ENCODE results near the gene GPC6.

GPC6 gene

GRCh38 chr13:93814658-93815057 is 588.1 kb downstream of the GPC6 start:
- Histone ChIP-seq H3K4me2 (ENCODE audit: low read length) (no peak overlapping the region), H3K27ac (ENCODE audit: low read depth, low read length) (no peak overlapping the region), H4K12ac (ENCODE audit: low read depth, low read length) (no peak overlapping the region), H4K8ac (ENCODE audit: low read depth, low read length) (no peak overlapping the region), H3K79me2 (ENCODE audit: control insufficient read depth, insufficient read depth, low read length, poor library complexity) (no peaks in the 10 kb centered on the region), H2AFZ (ENCODE audit: insufficient read depth, low read length, poor library complexity) (no peak overlapping the region), H3K4me1 (ENCODE audit: control insufficient read depth in 1 of 2, insufficient read depth in 2 of 2, low read length in 2 of 2) (no peaks in the 10 kb centered on the region), H3K27me3 (ENCODE audit: insufficient read depth, low read length) (no peaks in the 10 kb centered on the region), H3K23ac (ENCODE audit: low read length) (no peak overlapping the region), H4K91ac (ENCODE audit: low read depth, low read length) (no peak overlapping the region), H2BK120ac (ENCODE audit: insufficient read depth, low read length, poor library complexity) (no peak overlapping the region), H3K14ac (ENCODE audit: low read length) (no peak overlapping the region), H2BK12ac (ENCODE audit: low read length) (no peak overlapping the region), H3K4me3 (ENCODE audit: low read depth, low read length) (no peak overlapping the region), H3K36me3 (ENCODE audit: control insufficient read depth in 1 of 2, insufficient read depth in 2 of 2, low read length in 2 of 2) (no peaks in the 10 kb centered on the region), H2BK5ac (ENCODE audit: low read depth, low read length, poor library complexity) (no peak overlapping the region), H3K79me1 (ENCODE audit: low read length) (no peaks in the 10 kb centered on the region), H3K4ac (ENCODE audit: low read depth, low read length) (no peak overlapping the region), H3K18ac (ENCODE audit: low read length) (no peak overlapping the region), H3K9me3 (ENCODE audit: insufficient read depth, low read depth, low read length) (no peaks in the 10 kb centered on the region), H2AK5ac (ENCODE audit: low read length) (no peak overlapping the region), H3K9ac (ENCODE audit: low read length) (no peak overlapping the region)
- no peak for DNase-seq
- WGBS (ENCODE audit: extremely low coverage, insufficient coverage, insufficient read length), result no CpG with 5 or more reads among the region's 3 CpGs

GRCh38 chr13:93818345-93818744 is 591.7 kb downstream of the GPC6 start:
- Histone ChIP-seq H2BK120ac (ENCODE audit: insufficient read depth, low read length, poor library complexity) (no peak overlapping the region), H3K4me3 (ENCODE audit: low read depth, low read length) (no peak overlapping the region)
- no CpG with 5 or more reads among the region's 3 CpGs for WGBS (ENCODE audit: extremely low coverage, insufficient coverage, insufficient read length)

GRCh38 chr13:93819331-93819890 is 592.8 kb downstream of the GPC6 start:
- H3K36me3 ChIP-seq (ENCODE audit: control insufficient read depth in 1 of 2, insufficient read depth in 2 of 2, low read length in 2 of 2), result no peaks in the 10 kb centered on the region
- H4K12ac ChIP-seq (ENCODE audit: low read depth, low read length), result no peak overlapping the region
- DNase-seq, result no peak
- H3K23ac ChIP-seq (ENCODE audit: low read length), result no peak overlapping the region
- no peak overlapping the region for H2BK120ac ChIP-seq (ENCODE audit: insufficient read depth, low read length, poor library complexity)
- H3K27ac ChIP-seq (ENCODE audit: low read depth, low read length), result no peak overlapping the region
- no peaks in the 10 kb centered on the region for H3K9me3 ChIP-seq (ENCODE audit: insufficient read depth, low read depth, low read length)
- H3K18ac ChIP-seq (ENCODE audit: low read length), result no peak overlapping the region
- H2BK5ac ChIP-seq (ENCODE audit: low read depth, low read length, poor library complexity), result no peak overlapping the region
- H4K8ac ChIP-seq (ENCODE audit: low read depth, low read length), result no peak overlapping the region
- H3K4me2 ChIP-seq (ENCODE audit: low read length), result no peak overlapping the region
- H3K14ac ChIP-seq (ENCODE audit: low read length), result no peak overlapping the region
- no peak overlapping the region for H3K4me3 ChIP-seq (ENCODE audit: low read depth, low read length)
- H3K4ac ChIP-seq (ENCODE audit: low read depth, low read length), result no peak overlapping the region
- H2AK5ac ChIP-seq (ENCODE audit: low read length), result no peak overlapping the region
- no peak overlapping the region for H3K9ac ChIP-seq (ENCODE audit: low read length)
- no peaks in the 10 kb centered on the region for H3K27me3 ChIP-seq (ENCODE audit: insufficient read depth, low read length)
- no CpG with 5 or more reads among the region's 3 CpGs for WGBS (ENCODE audit: extremely low coverage, insufficient coverage, insufficient read length)
- H3K4me1 ChIP-seq (ENCODE audit: control insufficient read depth in 1 of 2, insufficient read depth in 2 of 2, low read length in 2 of 2), result no peaks in the 10 kb centered on the region
- no peak overlapping the region for H2BK12ac ChIP-seq (ENCODE audit: low read length)
- H4K91ac ChIP-seq (ENCODE audit: low read depth, low read length), result no peak overlapping the region
- no peak overlapping the region for H2AFZ ChIP-seq (ENCODE audit: insufficient read depth, low read length, poor library complexity)
- H3K79me2 ChIP-seq (ENCODE audit: control insufficient read depth, insufficient read depth, low read length, poor library complexity), result no peaks in the 10 kb centered on the region
- H3K79me1 ChIP-seq (ENCODE audit: low read length), result no peaks in the 10 kb centered on the region

More at GRCh38 chr13:93818345-93818744, 591.7 kb downstream of the GPC6 start:
- no peak overlapping the region for H4K8ac ChIP-seq (ENCODE audit: low read depth, low read length)
- H3K14ac ChIP-seq (ENCODE audit: low read length), result no peak overlapping the region
- H2BK5ac ChIP-seq (ENCODE audit: low read depth, low read length, poor library complexity), result no peak overlapping the region
- no peaks in the 10 kb centered on the region for H3K79me2 ChIP-seq (ENCODE audit: control insufficient read depth, insufficient read depth, low read length, poor library complexity)
- H4K12ac ChIP-seq (ENCODE audit: low read depth, low read length), result no peak overlapping the region
- H3K4ac ChIP-seq (ENCODE audit: low read depth, low read length), result no peak overlapping the region
- H3K4me1 ChIP-seq (ENCODE audit: control insufficient read depth in 1 of 2, insufficient read depth in 2 of 2, low read length in 2 of 2), result no peaks in the 10 kb centered on the region
- no peak overlapping the region for H2AFZ ChIP-seq (ENCODE audit: insufficient read depth, low read length, poor library complexity)
- H3K27ac ChIP-seq (ENCODE audit: low read depth, low read length), result no peak overlapping the region
- DNase-seq, result no peak
- no peaks in the 10 kb centered on the region for H3K9me3 ChIP-seq (ENCODE audit: insufficient read depth, low read depth, low read length)
- no peak overlapping the region for H4K91ac ChIP-seq (ENCODE audit: low read depth, low read length)
- H3K18ac ChIP-seq (ENCODE audit: low read length), result no peak overlapping the region
- H3K27me3 ChIP-seq (ENCODE audit: insufficient read depth, low read length), result no peaks in the 10 kb centered on the region
- H3K36me3 ChIP-seq (ENCODE audit: control insufficient read depth in 1 of 2, insufficient read depth in 2 of 2, low read length in 2 of 2), result no peaks in the 10 kb centered on the region
- H3K79me1 ChIP-seq (ENCODE audit: low read length), result no peaks in the 10 kb centered on the region
- H2BK12ac ChIP-seq (ENCODE audit: low read length), result no peak overlapping the region
- H3K4me2 ChIP-seq (ENCODE audit: low read length), result no peak overlapping the region
- H3K9ac ChIP-seq (ENCODE audit: low read length), result no peak overlapping the region
- no peak overlapping the region for H2AK5ac ChIP-seq (ENCODE audit: low read length)
- peak overlapping the region; percentile 17 for H3K23ac ChIP-seq (ENCODE audit: low read length)

- H2AFZ ChIP-seq (ENCODE audit: insufficient read depth, low read length, poor library complexity), result no peak overlapping the region
- no peak overlapping the region for H2BK12ac ChIP-seq (ENCODE audit: low read length)
- H3K27ac ChIP-seq (ENCODE audit: low read depth, low read length), result no peak overlapping the region
- H3K4me2 ChIP-seq (ENCODE audit: low read length), result no peak overlapping the region
- no peak overlapping the region for H3K9ac ChIP-seq (ENCODE audit: low read length)
- H4K12ac ChIP-seq (ENCODE audit: low read depth, low read length), result no peak overlapping the region
- no peak overlapping the region for H3K23ac ChIP-seq (ENCODE audit: low read length)
- H3K4ac ChIP-seq (ENCODE audit: low read depth, low read length), result no peak overlapping the region
- no peak overlapping the region for H2BK5ac ChIP-seq (ENCODE audit: low read depth, low read length, poor library complexity)
- no peak overlapping the region for H3K4me3 ChIP-seq (ENCODE audit: low read depth, low read length)
- H4K91ac ChIP-seq (ENCODE audit: low read depth, low read length), result no peak overlapping the region
- no peak overlapping the region for H4K8ac ChIP-seq (ENCODE audit: low read depth, low read length)
- H2AK5ac ChIP-seq (ENCODE audit: low read length), result no peak overlapping the region
- H3K36me3 ChIP-seq (ENCODE audit: control insufficient read depth in 1 of 2, insufficient read depth in 2 of 2, low read length in 2 of 2), result no peaks in the 10 kb centered on the region
- H3K79me2 ChIP-seq (ENCODE audit: control insufficient read depth, insufficient read depth, low read length, poor library complexity), result no peaks in the 10 kb centered on the region
- H2BK120ac ChIP-seq (ENCODE audit: insufficient read depth, low read length, poor library complexity), result no peak overlapping the region
- no peak overlapping the region for H3K18ac ChIP-seq (ENCODE audit: low read length)
- no peaks in the 10 kb centered on the region for H3K79me1 ChIP-seq (ENCODE audit: low read length)
- H3K4me1 ChIP-seq (ENCODE audit: control insufficient read depth in 1 of 2, insufficient read depth in 2 of 2, low read length in 2 of 2), result peaks cover 0 to 2% of the 10 kb centered on the region in 2 experiments
- no CpG with 5 or more reads among the region's 3 CpGs for WGBS (ENCODE audit: extremely low coverage, insufficient coverage, insufficient read length)
- no peak for DNase-seq
- no peaks in the 10 kb centered on the region for H3K9me3 ChIP-seq (ENCODE audit: insufficient read depth, low read depth, low read length)
- no peak overlapping the region for H3K14ac ChIP-seq (ENCODE audit: low read length)
- H3K27me3 ChIP-seq (ENCODE audit: insufficient read depth, low read length), result no peaks in the 10 kb centered on the region
Observed at GRCh38 chr13:93824286-93824685, 597.7 kb downstream of the GPC6 start.
